Thyroid gland (tissue), 4 donors: Measurements from ENCODE around the gene RNASEH1. TPM values are rescaled to one million over a fixed set of nuclear protein-coding genes. Genes with fewer than 3 reads are reported as not detected.

Experiments used
- DNase-seq, 2 donors: peaks; one replicate each; pipeline ENCODE4 v3.0.0-alpha.2; 2019
- H3K27ac ChIP-seq, 3 donors: fragments of 200-600 bp; sonication (generic); 1 replicate in 2 of 3; 2 replicates in 1 of 3; pipeline ENCODE4 v1.5.1; 2016 to 2019; ENCODE audit warnings: mild to moderate bottlenecking in 1 of 3, moderate library complexity in 1 of 3
- H3K27me3 ChIP-seq: fragments of 200-600 bp; sonication (generic); one replicate; pipeline ENCODE4 v1.5.1; 2019
- H3K36me3 ChIP-seq, 2 donors: fragments of 200-600 bp; sonication (generic); one replicate each; pipeline ENCODE4 v1.5.1; 2016 to 2019
- H3K4me1 ChIP-seq, 2 donors: fragments of 200-600 bp; sonication (generic); one replicate each; pipeline ENCODE4 v1.5.1; 2017 to 2019
- H3K4me3 ChIP-seq, 3 donors: fragments of 200-600 bp; sonication (generic); replicated peaks in 1 of 3; 1 replicate in 2 of 3; 2 replicates in 1 of 3; pipeline ENCODE4 v1.5.1; 2016; ENCODE audit warnings: mild to moderate bottlenecking in 1 of 3
- H3K9me3 ChIP-seq: fragments of 200-600 bp; sonication (generic); one replicate; pipeline ENCODE4 v1.5.1; 2017
- CTCF ChIP-seq, 6 experiments: fragments of 200-600 bp in 3 of 6; fragments of 450-650 bp in 3 of 6; sonication (generic) in 3 of 6; IDR thresholded peaks; one replicate each; pipeline ENCODE4 v1.5.1; 2016 to 2019; ENCODE audit warnings: antibody characterized with exemption in 6 of 6, mild to moderate bottlenecking in 2 of 6, inconsistent platforms in 1 of 6, moderate library complexity in 1 of 6
- POLR2A ChIP-seq, 2 donors: fragments of 450-650 bp; IDR thresholded peaks; one replicate each; pipeline ENCODE4 v1.6.1; 2017; ENCODE audit warnings: antibody characterized with exemption in 2 of 2, mild to moderate bottlenecking in 2 of 2, moderate library complexity in 1 of 2
- WGBS, 2 donors: methylation state at CpG; one replicate each; pipeline ENCODE4 v1.1.5; 2017; 5-methylcytosine and 5-hydroxymethylcytosine counted together
- intact Hi-C: fragments of 100-400 bp; cut with DNase I; formaldehyde crosslinking; loops from one replicate; pipeline ENCODE4 v1.15.1; 2023
- total RNA-seq, 4 donors: library from RNA; depleted of rRNA; stranded (reverse); fragments of >200 nt; gene quantifications; one replicate each; pipeline ENCODE4 v1.2.3, GENCODE V29; 2016

Gene RNASEH1
- total RNA-seq, 4 donors from 2014 or later, result 13.3 to 23.1 (median 19.2) TPM

DNA sequence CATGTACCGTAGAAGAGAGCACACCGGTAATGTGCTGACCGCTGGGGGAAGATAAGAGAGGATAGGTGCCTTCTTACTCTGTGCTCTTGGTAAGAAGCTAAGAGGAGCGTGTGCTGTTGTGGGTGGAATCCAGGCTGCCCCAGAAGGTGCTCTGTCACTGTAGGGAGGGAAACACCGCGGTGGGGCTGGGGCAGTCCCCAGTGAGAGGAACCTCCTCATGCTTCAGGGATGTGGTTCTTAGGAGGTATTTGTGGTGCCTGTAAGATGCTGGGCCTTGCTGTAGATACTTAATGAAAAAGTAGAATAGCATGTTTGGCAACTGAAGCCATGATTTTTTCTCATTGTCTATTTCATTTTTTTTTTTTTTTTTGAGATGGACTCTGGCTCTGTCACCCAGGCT lies 37.9 kb upstream of the RNASEH1 start:
- Histone ChIP-seq H3K9me3 (no peaks in the 10 kb centered on the region), H3K36me3 (no peaks in the 10 kb centered on the region), H3K27me3 (no peaks in the 10 kb centered on the region), H3K4me3 (no peak overlapping the region), H3K27ac (no peak overlapping the region), H3K4me1 (no peaks in the 10 kb centered on the region)
- 80 to 94% methylated on average over 6 of the region's 6 CpGs for WGBS, 2 donors
- no peak for TF ChIP-seq CTCF (IDR thresholded peaks at IDR 0.05)
- no peak for TF ChIP-seq POLR2A (IDR thresholded peaks at IDR 0.05)
- DNase-seq, result no peak
- intact Hi-C loops, result no loop called here

GRCh38 chr2:3595404-3595803 lies 37.3 kb upstream of the RNASEH1 start:
- no peak overlapping the region for H3K4me3 ChIP-seq
- TF ChIP-seq CTCF (IDR thresholded peaks at IDR 0.05), result no peak
- no peak for TF ChIP-seq POLR2A (IDR thresholded peaks at IDR 0.05)
- no peak for DNase-seq

GRCh38 chr2:3594493-3595281 lies 36.6 kb upstream of the RNASEH1 start, which contains the start of gene COLEC11:
Gene COLEC11 (plus strand): TSS chr2:3595112. CDS start chr2:3604341, 9,229 bp downstream.
- DNase-seq, result peak; percentile 20 to 35
- H3K27me3 ChIP-seq, result no peaks in the 10 kb centered on the region
- no peaks in the 10 kb centered on the region for H3K36me3 ChIP-seq
- H3K4me3 ChIP-seq, result no peak within 1 kb of the TSS
- H3K27ac ChIP-seq, result peak within 1 kb of the TSS in 1 of 3 donors; percentile 10
- 42 to 55% methylated on average over 22 to 40 of the region's 40 CpGs for WGBS, 2 donors
- no peaks in the 10 kb centered on the region for H3K9me3 ChIP-seq
- no peaks in the 10 kb centered on the region for H3K4me1 ChIP-seq
- TF ChIP-seq POLR2A (IDR thresholded peaks at IDR 0.05), result no peak
- peak in 1 of 6 experiments; percentile 28 for TF ChIP-seq CTCF (IDR thresholded peaks at IDR 0.05)
- intact Hi-C loops, result no loop called here

More at GRCh38 chr2:3595404-3595803, 37.3 kb upstream of the RNASEH1 start:
- WGBS, 2 donors, result 86 to 94% methylated on average over 11 of the region's 11 CpGs
- H3K27me3 ChIP-seq, result no peaks in the 10 kb centered on the region
- H3K4me1 ChIP-seq, result no peaks in the 10 kb centered on the region
- intact Hi-C loops, result no loop called here
- H3K27ac ChIP-seq, result no peak overlapping the region
- no peaks in the 10 kb centered on the region for H3K36me3 ChIP-seq
- no peaks in the 10 kb centered on the region for H3K9me3 ChIP-seq

DNA sequence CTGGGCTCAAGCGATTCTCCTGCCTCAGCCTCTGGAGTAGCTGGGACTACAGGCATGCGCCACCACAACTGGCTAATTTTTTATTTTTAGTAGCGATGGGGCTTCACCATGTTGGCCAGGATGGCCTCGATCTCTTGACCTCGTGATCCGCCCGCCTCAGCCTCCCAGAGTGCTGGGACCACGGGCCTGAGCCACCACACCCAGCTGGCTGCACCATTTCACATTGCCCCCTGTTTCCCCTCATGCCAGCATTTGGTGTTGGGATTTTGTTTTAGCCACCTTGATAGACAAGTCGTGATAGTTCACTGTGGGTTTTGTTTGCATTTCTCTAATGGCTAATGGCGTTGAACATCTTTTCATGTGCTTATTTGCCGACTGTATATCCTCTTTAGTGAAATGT lies 31.0 kb upstream of the RNASEH1 start:
- H3K27me3 ChIP-seq, result no peaks in the 10 kb centered on the region
- no peaks in the 10 kb centered on the region for H3K9me3 ChIP-seq
- peaks cover 0 to 4% of the 10 kb centered on the region in 2 donors for H3K4me1 ChIP-seq
- no peak overlapping the region for H3K27ac ChIP-seq
- no peak for TF ChIP-seq CTCF (IDR thresholded peaks at IDR 0.05)
- no peaks in the 10 kb centered on the region for H3K36me3 ChIP-seq
- no peak for DNase-seq
- 92 to 94% methylated on average over 11 of the region's 11 CpGs for WGBS, 2 donors
- intact Hi-C loops, result no loop called here
- no peak overlapping the region for H3K4me3 ChIP-seq

GRCh38 chr2:3588084-3588483 lies 30.0 kb upstream of the RNASEH1 start:
- Histone ChIP-seq H3K4me1 (peaks cover 0 to 4% of the 10 kb centered on the region in 2 donors), H3K9me3 (no peaks in the 10 kb centered on the region), H3K4me3 (no peak overlapping the region), H3K27ac (no peak overlapping the region), H3K36me3 (no peaks in the 10 kb centered on the region), H3K27me3 (no peaks in the 10 kb centered on the region)
- 87 to 88% methylated on average over 7 of the region's 7 CpGs for WGBS, 2 donors
- intact Hi-C loops, result no loop called here
- TF ChIP-seq CTCF (IDR thresholded peaks at IDR 0.05) (no peak), POLR2A (IDR thresholded peaks at IDR 0.05) (no peak)
- DNase-seq, result no peak
